Activated T-cell treated with anti-CD3 and anti-CD28 coated beads, Interleukin-2, amount 50 U/mL, for 48 hours (primary cell): ENCODE data around the gene HELZ2.

ENCODE experiments used
- DNase-seq, 2 experiments: peaks; one replicate each; pipeline ENCODE4 v3.0.0-alpha.2; 2020

Gene HELZ2

DNA sequence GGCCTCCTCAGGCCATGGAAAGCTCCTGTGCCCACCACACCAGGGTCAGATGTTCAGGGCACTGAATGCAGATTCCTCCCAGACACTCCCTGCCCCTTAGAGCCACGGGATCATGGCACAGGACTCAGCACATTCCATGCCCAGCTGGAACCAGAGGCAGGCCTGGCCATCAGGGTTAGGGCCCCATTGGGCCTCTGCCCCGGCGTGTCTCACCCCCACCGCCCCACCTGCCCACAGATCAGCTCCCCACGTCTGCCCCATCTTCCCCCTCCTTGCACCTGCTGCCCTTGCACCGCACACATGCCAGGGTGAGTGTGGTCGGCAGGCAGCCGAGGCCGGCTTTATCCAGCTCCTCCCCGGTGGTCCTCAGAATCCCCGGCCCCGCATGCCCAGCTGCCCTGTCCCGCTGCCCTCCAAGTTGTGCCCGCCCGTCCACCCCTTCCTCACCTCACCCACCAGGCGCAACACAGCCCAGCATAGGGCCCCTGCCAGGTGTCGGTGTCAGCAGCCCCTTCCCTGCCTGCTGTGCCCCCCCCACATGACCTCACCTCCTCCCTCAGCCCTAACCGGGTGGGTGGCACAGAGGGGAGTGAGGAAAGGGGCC lies 24.3 kb downstream of the HELZ2 start:
- no peak for DNase-seq

DNA sequence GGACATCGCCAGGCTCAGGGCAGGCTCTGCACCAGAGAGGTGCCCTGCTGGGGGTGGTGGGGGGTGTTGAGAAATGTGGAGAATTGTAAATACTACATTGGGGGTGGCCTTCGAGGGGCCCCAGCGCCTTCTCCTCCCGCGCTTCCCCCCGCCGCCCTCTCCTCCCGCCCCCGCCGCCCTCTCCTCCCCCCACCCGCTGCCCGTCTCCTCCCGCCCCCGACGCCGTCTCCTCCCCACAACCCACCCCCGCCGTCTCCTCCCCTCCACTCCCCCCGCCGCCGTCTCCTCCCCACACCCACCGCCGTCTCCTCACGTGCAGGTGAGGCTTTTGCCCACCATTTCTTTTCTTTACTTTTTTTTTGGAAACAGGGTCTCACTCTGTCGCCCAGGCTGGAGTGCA lies 25.0 kb downstream of the HELZ2 start:
- DNase-seq = no peak

DNA sequence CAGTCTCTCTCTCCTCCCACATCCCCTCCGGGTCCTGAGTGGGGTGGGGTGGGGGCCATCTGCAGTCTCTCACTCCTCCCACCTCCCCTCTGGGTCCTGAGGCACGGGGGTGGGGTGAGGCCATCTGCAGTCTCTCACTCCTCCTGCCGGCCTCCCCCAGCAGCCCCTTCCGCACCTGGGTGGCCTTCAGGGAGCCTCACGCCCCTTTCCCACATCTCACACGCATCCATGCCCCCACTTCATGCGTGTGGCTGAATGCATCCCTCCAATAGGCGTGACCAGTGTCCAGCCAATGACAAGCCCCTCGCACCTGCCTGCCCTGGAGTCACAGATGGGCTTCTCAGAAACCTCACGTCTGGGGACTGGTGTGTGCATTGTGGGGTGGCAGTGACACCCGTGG lies 25.5 kb downstream of the HELZ2 start:
- no peak for DNase-seq

DNA sequence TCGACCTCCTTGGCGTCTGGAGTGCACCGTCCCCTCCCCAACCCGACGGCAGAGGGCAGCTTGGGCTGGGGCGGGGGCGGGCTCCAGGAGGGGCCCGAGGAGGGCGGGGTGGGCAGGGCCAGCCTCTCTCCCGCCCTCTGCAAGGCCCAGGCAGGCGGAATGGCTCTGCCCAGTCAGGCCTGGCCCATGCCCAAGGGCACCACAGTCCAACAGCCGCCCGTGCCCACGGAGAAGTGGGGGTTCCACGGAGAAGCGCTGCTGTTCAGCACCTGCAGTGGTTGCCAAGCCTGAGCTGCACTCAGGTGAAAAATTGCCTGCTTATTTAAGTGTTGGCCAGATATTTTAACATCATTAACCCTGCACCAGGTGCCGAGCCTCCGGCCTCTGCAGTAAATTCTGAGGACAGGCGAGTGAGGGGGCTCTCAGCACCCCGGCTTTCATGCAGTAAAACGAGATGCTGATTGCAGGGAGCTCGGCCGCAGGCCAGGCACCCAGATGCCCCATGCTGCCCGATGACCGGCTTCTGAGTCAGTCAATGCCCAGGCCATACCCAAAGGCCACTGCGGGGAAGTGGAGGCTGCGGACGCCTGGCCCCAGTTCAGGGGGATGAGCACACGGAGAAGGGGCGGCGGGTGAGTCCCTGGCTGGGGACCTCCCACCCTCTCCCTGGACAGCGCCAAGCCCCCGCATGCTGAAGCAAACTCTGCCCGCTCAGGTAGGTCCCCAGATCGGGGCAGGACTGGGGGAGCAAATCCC lies 26.1 kb downstream of the HELZ2 start, which contains the start of gene SRMS:
Gene SRMS, minus strand, starts transcription at position 25 of the 756 bp plus-strand sequence. CDS start 286 bp downstream, outside the sequence.
- no peak for DNase-seq

DNA sequence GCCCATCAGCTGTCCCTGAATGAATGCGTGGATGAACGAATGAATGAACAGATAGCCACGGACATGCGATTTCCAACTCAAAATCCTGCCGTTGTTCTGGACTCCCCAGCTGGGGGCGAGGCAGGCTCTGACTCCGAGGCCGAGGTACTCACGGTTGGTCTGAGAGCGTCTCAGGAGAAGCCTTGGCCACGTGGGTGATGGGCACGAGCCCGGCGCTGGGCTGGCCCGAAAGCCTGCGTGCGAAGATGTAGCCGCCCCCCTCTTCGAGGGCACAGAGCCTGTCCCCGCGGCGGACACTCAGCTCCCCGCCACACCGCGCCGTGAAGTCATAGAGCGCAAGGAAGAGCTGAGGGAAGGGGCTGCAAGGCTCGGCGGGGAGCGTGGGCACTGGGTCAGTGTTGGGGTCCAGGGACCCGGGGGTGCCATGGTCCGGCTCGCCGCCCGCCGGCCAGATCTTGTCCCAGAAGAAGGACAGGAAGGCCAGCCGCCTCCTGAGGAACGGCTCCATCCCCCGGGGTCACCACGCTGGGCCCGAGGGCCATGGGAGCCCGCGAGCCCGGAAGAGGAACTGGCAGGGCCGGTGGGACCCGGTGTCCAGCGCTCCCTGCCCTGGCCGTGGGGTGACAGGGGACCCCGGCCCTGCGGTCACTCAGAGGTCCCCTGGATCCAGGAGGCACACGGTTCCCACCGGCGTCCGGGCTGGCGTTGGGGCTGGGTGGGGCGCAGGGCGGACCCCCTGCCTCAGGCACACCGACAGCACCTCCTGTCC lies 26.9 kb downstream of the HELZ2 start:
- DNase-seq = no peak

DNA sequence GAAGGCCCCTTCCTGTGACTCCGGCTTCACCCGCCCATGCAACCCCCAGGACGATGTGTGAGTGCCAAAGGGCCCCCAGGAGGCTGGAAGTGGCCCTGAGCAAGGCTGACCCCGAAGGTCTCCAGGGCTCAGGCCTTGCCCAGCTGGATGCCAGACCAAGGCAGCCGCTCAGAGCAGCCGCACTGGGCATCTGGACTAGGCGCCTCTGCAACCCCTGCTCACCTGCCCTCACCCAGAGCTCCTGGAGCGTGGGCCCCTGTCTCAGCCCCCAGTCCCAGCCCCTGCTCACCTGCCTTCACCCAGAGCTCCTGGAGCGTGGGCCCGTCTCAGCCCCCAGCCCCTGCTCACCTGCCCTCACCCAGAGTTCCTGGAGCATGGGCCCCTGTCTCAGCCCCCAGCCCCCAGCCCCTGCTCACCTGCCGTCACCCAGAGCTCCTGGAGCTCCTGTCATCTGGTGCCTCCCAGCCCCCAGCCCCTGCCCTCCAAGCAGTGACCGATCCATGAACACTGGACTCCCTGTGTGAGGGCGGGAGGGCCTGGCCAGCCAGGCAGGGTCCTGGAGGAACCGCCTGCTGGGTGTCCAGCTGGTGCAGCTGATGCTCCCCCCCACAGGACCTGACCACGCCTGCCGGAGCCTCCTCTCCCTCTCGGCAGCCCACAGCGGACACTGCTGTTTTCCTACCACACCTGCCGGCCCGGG lies 27.6 kb downstream of the HELZ2 start:
- DNase-seq = no peak

DNA sequence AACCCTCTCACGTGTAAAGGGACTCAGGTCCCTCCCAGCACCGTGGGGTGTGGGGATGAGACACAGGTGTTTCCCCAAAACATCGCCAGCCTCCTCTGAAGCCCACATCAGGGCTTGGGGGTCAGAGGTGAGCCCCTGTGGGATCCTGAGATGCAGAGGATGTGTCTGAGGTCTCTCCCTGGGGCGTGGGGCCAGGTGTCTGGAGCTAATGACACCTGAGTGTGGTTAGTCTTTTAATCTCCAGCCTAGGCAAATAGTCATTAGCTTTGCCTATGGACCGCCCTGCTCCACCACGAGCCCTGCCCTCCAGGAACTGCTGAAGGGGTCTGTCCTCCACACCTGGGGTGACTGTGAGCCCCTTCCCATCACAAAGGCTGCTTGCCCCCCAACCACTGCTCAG lies 28.2 kb downstream of the HELZ2 start:
- DNase-seq = no peak

DNA sequence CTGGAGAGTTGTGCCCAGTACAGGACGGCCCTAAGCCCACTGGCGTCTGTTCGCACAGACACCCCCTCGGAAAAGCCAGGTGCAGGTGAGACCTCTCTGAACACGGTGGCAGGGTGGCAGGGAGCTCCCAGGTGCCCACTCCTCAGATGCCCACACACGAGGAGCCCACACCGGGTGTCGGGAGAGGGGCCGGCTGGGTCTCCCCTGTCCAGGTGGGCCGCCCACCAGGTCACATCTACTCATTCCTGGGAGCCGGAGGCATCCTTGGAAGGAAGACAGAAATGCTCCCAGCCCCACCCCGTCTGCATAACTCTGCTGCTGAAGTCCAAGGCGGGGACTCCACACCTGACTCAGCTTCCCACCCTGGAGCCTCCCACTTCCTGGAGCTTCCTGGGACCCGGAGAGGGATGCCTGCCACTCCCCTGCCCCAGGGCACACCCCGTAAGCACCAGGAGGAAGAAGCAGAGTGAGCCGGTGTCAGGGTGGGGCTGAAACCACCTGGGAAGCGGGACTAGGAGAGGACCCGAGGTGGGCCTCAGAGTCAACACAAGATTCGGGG lies 29.0 kb downstream of the HELZ2 start:
- DNase-seq = no peak

DNA sequence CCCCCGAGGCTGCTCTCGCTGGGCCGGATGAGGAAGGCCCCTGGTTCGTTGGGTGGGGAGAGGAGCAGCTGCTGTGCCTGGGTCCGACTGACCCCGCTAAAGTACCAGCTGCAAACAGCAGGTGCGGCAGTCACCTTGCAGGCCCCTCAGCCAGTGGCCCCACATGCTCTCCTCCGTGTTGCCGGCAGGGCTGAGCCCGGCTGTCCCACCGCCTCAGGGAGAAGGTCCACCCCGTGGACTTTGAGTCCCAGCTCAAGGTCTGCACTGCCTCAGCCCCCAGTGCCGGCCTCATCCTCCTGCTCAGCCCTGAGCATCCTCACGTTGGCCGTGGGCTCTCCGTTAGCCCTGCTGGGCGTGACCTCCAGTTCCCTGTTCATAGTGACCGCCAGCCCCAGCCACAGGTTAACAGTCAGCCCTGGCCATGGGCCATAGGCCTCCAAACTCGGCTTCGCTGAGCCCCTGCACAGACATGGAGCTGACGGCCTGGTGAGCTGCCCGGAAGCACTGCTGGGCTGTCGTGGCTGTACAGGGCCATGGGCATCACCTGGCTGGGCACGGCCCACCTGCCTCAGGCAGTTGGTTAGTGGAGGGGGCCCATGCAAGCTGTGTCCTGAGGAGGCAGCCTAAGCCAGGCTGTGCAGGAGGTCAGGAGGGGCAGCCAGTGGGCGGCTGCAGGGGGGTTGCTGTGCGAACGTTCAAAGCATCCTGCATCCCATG lies 29.6 kb downstream of the HELZ2 start:
- no peak for DNase-seq

DNA sequence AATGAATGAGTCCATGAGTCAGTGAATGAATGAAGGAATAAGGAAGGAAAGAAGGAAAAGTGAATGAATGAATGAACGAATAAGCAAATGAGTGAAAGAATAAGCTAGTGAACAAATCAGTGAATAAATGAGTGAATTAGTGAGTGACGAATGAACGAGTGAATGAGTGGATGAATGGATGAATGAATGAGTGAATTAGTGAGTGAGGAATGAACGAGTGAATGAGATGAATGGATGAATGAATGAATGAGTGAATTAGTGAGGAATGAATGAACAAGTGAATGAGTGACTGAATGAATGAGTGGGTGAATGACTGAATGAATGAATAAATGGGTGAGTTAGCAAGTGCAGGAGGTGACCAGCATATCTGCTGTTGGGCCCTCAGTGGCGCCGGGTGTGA lies 30.3 kb downstream of the HELZ2 start:
- DNase-seq = no peak

DNA sequence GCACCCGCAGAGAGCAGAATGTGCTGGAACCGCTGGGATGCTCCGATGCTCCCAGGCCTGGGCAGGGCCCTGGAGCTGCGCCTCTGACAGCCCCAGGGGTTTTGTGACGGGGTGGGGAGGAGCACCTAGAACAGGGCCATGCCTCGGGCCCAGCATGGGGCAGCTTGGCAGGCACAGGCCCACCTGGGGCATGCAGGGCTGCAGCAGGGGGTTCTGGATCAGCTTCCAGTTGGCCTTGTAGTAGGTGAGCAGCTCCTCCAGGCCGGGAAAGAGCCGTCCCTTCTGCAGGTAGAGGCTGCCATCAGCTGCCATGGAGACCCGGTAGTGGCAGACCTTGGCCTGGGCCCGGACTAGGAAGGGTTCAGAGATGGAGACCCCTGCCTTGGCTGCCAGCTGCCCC lies 30.9 kb downstream of the HELZ2 start:
- DNase-seq = no peak

DNA sequence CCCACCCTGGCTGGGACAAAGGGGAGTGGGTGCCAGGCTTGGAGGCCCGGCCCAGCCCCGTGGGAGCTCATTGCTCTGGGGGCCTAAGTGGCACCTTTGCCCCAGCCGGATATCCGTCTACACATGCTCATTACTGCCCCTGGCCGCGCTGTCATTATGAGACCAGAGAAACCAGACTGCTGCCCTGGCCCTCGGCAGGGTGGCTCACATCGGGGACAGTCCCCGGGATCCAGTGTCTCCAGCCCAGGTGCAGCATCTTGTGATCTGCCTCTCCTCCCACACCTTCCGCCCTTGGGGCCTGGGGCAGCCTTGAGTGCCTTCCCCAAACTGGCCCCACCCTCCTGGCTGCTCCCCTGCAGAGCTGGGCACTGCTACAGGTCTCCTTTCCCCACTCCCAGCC lies 31.3 kb downstream of the HELZ2 start:
- no peak for DNase-seq

DNA sequence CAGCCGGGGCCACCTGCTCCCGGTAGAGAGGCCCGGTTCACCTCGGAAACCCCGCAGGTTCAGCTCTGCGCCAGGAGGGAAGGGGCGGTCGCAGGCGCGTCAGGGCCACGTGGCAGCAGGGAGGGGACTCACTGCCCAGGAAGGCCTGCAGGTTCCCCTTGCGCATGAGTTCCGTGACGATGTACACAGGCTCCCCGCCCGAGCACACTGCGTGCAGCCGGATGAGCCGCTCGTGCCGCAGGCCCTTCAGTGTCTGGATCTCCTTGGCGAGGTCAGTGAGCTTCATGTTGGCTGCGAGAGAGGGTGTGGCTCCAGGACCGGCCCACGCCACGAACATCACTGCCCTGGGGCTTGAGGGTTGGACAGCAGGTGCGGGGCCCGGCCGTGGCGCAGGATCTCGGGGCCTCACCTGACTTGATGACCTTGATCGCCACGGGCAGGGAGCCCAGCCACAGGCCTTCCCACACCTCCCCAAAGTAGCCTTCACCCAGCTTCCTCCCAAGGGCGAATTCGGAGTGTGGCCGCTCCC lies 31.9 kb downstream of the HELZ2 start:
- no peak for DNase-seq

DNA sequence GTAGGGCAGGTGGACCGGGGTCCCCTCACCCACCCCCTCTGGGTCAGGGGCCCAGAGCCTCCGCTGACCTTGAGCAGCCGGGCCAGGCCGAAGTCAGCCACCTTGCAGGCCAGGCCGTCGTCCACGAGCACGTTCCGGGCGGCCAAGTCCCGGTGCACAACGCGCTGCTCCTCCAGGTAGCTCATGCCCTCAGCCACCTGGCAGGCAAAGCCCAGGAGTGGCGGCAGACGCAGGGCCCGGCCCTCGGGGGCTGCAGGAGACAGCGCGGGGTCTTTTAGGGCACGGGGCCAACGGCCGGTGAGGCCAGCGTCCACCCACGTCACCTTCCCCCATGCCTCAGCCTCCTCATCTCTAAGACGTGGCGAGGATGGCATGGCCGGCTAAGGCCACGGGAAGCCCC lies 32.7 kb downstream of the HELZ2 start:
- DNase-seq = no peak

DNA sequence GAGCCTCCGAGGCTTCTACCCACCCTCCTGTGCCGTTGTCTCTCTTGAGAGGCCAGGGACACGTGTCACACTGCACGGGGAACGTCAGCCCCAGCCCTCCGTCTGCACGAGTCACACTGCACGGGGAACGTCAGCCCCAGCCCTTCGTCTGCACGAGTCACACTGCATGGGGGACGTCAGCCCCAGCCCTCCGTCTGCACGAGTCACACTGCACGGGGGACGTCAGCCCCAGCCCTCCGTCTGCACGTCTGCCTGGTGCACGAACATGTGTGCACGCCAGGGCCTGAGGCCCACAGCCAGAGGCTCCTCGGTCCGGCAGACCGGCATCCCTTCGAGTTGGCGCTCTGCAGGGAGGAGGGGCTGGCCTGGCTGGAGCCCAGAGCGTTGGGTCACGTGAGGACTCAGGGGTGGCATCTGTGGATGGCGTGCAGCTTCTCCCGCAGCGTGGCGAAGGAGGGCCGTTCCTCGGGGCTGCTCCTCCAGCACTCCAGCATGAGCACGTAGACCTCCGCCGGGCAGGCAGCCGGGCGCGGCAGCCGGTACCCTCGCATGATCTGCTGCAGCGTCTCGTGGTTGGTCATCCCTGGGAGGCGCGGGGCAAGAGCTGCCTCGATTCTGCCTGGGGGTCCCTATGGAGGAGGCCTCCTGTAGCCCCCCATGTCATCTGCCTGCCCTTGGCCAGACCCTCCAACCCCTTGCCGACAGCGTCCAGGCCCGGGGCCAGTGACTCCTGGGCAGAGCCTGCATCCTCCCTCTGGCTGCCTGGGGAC lies 33.4 kb downstream of the HELZ2 start:
- no peak for DNase-seq

DNA sequence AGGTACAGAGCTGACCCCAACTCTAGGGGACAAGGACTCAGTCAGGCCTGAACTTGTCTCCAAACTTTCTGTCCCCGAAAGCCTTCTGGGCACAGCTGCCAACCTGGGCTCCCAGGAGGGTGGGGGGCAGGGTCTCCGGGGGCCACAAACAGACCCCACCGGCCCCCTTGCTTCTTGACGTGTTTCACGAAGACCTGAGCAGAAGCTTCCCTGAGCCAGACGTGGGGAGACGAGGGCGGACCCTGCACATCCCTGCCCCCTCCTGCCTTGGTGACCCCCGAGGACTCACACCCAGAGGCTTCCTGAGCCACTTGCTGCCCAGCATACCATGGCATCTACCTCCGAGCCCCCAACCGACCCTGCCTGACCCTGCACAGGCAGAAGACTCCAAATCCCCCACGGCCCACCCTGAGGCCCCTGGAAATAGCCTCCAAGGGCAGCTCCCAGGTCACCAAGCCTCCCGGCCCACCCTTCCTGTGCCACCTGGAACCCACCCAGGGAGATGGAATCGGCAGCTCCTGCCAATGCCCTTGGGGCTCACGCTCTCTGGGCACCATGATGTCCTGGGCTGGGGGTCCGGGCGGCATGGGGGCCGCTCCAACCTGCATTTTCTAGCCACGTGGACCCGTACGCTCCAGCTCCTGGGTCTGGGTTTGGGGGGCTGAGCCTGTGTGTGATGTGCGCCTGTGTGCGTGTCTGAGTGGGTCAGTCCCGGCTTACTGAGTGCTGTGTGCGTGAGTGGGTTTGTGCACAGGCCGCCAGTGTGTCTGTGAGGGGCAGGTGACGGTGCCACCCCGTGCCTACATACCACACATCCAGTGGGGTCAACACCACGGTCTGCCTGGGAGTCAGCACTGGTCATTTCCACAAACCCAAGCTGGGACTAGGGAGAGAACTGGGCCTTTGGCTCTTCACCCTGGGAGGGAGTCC lies 34.3 kb downstream of the HELZ2 start:
- no peak for DNase-seq

DNA sequence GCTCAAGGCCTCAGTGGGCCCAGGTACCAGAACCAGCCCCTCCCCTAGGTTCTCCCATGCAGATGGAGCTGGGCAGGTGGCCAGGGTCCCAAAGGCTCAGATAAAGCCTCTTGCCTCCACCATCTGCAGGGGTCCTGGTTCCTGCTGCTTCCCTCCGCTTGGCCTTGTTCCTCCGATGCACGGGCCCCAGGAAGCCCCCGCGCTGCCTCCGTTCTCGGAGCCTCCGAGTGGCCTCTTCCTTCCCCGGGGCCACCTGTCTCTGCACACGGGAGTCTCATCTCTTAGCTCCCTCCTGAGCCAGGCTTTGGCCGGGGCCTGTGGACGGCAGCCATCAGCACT lies 35.0 kb downstream of the HELZ2 start:
- no peak for DNase-seq

DNA sequence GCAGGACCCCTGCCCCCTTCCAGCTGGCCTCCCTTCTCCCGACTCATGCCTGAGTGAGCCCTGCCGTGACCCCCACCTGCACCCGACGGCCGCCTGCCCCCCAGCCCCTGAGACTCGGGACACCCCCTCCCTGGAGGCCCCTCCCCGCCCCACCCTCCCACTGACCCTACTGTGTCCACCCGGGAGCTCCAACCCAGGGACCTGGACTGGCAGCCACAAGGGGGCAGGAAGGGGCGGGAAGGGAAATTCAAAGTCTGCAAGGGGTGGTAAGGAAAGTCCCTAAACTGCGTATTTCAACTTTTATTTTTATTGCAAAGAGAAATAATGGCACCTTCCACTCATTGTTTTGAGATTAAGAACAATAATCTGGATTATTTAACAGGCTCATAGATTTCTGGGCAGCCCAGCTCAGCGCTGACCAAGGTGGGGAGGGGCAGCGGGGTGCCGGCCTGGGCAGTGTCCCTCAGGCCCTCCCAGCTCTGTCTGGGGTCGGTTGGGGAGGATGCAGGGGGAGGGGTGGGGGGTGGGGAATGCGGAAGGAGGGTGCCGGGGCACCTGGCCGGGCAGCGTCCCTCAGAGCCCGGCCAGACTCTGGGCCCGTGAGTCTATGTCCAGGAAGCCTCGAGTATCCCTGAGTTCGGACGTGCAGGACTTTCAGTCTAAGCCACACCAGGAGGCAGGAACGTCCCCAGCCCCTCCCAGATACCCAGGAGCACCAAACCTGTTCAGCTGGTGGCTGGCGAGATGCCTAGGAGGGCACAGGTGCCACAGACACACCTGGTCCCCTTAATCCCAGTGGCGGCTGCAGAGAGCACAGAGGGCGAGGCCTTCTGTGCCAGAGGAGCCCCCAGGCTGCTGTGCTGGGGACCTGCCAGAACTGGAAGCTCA lies 35.6 kb downstream of the HELZ2 start:
- DNase-seq = no peak

DNA sequence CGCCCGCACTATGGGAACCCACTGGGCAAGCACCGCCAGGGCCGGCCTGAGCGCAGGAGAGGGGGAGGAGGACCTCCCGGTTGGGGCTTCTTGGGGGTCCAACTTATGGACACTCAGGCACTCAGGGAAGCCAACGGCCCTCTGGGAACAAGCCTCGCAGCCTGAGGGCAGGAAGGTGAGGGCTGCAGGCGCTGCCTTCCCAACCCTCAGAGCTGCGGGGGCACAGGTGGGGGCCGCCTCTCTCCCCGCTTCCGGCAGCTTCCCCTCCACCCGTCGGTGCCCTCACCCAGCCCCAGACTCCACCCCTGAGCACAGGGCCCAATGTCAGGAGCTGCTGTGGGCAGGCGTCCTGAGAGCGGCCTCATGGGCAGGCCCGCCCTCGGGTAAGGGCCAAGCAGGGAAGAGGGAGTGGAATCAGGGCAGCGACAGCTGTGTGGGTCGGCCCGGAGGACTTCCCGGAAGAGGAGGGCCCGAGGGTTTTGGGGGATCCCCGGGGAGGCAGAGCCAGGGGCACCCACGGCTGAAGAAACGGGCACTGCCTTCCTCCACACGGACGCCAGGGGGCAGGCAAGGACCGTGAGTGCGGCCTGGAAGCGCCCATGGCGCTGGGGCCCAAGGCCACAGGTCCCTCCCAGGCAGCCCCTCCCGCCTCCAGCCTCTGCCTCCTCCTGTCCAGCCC lies 36.4 kb downstream of the HELZ2 start:
- peak; percentile 97 to 98 for DNase-seq
